Stimulated activated CD8-positive, alpha-beta memory T cell treated with anti-CD3 and anti-CD28 coated beads, Interleukin-7, amount 100 ng/mL, for 1 hour (primary cell): Measurements from ENCODE around the gene ETFA.
"Not testable (repeated sequence)": the region's sequence is repeated elsewhere in the genome, so short reads cannot be mapped to it uniquely, and the experiment has no call there.

Experiments used
- DNase-seq, 2 donors: peaks; one replicate each; pipeline ENCODE4 v3.0.0-alpha.2; 2020; ENCODE audit warnings: low read depth in 2 of 2

ETFA gene

DNA sequence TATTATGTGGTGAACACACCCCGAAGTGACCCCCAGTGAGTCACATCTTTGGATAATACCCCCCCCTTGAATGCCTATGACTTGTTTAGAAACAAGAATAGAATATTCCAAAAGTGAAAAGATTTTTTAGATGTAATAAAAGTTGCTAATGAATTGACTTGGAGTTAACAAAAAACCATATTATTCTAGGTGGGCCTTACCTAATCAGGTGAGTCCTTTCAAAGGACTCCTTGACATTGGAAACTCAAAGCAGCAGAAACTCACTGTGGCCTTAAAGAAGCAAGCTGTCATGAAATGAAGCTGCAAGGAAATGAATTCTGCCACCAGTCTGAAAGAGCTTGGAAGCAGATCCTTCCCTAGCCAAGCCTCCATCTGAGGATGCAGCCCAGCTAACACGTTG is 14.4 kb upstream of the ETFA start:
- no peak for DNase-seq

DNA sequence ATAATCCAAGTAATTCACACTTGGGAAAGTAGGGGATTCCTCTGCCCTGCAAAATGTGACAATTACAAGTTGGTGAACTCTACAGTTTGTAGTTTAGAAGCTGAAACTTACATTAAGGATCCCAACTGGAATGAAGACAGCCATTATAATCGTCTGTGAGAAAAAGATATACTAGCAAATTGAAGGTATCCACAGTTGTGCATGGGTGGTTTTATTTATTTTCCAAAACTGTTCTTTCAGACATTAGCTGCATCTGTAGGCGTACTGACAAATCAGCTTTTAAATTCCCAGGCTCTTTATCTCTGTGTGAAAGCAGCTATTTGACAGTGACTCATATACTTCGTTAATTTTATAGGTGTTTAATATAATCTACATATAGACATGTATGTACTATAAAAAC is 12.8 kb upstream of the ETFA start:
- no peak for DNase-seq

DNA sequence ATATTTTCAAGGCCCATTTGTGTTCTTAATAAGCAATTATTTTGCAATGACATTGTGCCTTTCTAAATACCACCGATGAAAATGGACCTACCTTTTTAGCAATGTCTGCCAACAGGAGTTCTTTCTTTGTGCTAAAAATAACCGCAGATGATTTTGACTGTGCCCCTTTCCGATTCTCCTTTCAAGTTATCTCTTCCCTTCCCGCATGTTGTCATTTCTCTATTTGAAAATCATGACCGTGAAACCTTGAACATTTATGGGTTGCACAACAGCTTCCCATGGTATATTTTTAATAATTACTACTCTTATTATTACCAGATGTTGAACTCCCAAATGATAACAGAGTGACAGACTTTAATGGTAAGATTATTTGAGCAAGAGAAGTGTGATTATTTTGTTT is 10.3 kb upstream of the ETFA start:
- DNase-seq: no peak

GRCh38 chr15:76321171-76321570 is 9.9 kb upstream of the ETFA start:
- DNase-seq: no peak

GRCh38 chr15:76320012-76320411 is 8.7 kb upstream of the ETFA start:
- no peak for DNase-seq

- no peak for DNase-seq
Measured at GRCh38 chr15:76313731-76314130, 2.5 kb upstream of the ETFA start.

DNA sequence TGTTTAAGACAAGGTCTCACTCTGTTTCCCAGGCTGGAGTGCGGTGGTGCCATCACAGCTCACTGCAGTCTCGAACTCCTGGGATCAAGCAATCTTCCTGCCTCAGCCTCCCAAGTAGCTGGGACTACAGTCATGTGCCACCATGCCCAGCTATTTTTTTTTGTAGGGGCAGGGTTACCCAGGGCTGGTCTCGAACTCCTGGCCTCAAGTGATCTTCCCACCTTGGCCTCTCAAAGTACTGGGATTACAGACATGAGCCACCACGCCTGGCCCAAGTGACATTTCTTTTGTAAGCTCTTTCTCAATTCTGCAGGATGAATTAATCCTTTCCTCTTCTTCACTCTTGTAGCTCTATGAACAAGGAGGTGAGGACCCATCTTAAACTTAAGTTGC is 1.9 kb upstream of the ETFA start:
- not testable (repeated sequence) for DNase-seq

GRCh38 chr15:76312540-76313174 is 1.4 kb upstream of the ETFA start:
- no peak for DNase-seq

DNA sequence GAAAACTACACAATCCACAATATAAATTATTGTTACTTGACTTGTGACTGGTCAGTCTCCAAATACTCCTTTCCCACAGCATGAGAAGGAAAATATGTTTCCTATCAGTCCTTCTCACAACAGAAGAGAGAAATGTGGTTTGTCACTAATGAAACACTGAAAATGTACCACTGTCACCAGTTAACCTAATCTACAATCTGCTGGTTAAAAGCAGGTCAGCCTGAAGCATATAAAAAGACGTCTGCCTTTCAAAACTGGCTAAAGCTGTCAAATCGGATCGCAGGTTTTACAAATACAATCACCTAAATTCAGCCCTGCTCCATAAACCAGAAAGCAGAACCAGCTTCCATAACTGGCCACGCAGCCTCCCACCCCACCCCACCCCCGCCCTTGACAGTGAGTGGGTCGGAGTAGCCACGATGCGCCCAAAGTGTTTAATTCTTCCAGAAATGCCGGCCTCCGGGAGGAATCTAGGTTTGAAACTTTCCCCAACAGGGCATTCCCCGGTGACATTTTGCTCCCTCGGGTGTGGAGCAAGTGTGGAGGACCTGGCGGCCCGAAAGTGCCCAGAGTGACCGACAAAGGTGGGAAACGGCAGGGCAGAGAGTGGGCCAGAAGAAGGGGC is 682 bp downstream of the ETFA start:
- no peak for DNase-seq

GRCh38 chr15:76309601-76310330 is 1.5 kb downstream of the ETFA start:
- no peak for DNase-seq

DNA sequence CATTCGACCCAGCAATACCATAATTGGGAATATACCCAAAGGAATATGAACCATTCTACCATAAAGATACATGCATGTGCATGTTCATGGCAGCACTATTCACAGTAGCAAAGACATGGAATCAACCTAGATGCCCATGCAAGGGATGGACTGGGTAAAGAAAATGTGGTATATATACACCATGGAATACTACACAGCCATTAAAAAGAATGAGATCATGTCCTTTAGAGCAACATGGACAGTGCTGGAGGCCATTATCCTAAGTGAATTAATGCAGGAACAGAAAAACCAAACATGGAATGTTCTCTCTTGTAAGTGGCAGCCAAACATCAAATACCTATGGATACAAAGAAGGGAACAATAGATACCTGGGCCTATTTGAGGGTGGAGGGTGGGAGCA is 7.4 kb downstream of the ETFA start:
- no peak for DNase-seq

DNA sequence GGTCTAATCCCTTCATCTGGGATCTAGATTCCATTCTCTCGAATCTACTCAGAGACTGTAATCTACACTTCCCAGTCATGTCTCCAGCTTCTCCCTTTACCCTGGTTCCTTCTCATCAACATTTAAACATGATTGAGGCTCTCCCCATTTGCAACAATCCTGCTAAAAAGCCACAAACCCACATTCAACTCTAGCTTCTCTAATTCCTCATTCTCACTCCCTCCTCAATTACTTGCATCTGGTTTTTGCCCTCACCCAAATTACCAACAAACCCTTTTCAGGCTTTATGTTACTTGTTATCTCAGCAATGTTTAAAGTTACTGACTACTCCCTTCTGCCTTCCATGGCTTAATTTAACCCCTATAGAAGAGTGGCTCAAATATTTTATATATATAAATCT is 11.5 kb downstream of the ETFA start:
- no peak for DNase-seq

DNA sequence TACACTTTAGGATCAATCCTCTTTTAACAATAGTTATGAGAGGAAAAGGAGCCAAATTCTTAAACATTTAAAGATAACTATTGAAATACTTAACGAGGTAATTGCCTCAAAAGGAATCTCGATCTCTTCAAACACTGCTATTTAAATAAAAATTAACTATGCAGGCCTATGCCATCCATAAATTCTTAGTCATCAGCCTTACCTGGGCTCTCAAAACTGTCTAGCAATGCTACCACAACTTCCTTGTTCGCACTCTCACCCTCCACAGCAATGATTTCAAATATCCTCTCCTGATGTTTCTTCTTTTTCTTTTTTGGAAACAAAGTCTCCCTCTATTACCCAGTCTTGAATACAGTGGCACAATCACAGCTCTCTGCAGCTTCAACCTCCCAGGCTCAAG is 12.3 kb downstream of the ETFA start:
- DNase-seq: no peak

DNA sequence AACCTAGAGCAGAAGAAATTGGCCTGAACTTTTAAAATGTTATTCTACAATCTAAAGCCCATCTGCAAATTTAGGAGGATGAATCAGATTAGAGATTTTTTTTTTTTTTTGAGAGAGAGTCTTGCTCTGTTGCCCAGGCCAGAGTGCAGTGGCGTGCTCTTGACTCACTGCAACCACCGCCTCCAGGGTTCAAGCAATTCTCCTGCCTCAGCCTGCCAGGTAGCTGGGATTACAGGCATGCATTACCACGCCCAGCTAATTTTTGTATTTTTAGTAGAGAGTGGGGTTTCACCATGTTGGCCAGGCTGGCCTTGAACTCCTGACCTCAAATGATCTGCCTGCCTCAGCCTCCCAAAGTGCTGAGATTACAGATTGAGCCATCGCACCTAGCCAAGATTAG is 13.3 kb downstream of the ETFA start:
- not testable (repeated sequence) for DNase-seq

DNA sequence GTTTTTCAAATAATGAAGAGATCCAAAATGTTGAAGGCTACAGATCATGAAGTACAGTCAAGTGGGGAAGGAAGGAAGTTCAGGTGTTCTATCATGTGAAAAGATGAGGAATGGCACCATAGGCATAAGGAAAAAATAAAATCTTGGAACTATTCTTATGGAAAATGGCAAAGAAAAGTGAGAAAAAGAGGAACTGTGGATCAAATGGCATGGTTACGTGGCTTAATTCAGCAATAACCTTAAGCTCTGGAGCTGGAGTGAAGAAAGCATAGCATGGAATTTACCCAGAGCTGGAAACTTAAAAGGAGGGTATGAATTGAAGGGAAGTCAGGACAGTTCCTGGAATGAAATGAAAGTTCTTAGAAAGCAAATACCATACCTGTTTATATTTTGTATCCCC is 14.4 kb downstream of the ETFA start:
- DNase-seq: no peak

DNA sequence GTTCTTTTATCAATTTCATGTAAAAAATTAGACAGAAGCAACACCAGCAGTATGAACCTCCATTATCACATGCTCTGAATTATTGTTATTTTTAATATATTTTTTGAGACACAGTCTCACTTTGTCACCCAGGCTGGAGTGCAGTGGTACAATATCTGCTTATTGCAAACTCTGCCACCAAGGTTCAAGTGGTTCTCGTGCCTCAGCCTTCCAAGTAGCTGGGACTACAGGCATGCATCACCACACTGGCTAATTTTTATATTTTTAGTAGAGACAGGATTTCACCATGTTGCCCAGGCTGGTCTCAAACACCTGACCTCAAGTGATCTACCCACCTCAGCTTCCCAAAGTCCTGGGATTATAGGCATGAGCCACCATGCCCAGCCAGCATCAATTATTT is 16.8 kb downstream of the ETFA start:
- not testable (repeated sequence) for DNase-seq

- no peak for DNase-seq
Measured at GRCh38 chr15:76293361-76293760, 17.9 kb downstream of the ETFA start.

- no peak for DNase-seq
Measured at GRCh38 chr15:76289582-76289981, 21.7 kb downstream of the ETFA start.

- no peak for DNase-seq
Measured at GRCh38 chr15:76286271-76286879, 24.9 kb downstream of the ETFA start.

GRCh38 chr15:76285241-76285825 is 25.9 kb downstream of the ETFA start:
- DNase-seq: no peak

- DNase-seq: no peak
Measured at GRCh38 chr15:76282465-76282864, 28.8 kb downstream of the ETFA start.

DNA sequence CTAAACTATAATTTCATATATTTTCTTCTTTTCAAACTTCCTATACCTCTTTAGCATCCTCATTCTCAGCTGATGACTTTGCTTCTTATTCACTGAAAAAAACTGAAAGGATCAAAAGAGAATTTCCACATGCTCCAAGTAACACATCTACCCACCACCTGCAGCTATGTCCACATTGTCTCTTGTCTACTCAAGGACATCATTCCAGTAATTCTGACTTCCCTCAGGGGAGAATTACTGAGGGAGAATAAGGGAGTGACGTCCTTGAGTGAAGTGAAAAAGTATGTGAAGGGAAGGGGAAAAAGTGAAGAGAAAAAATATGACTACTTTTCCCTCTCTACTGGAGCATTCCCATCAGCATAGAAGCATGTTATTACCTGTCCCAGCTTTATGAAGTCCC is 32.6 kb downstream of the ETFA start:
- DNase-seq: no peak

DNA sequence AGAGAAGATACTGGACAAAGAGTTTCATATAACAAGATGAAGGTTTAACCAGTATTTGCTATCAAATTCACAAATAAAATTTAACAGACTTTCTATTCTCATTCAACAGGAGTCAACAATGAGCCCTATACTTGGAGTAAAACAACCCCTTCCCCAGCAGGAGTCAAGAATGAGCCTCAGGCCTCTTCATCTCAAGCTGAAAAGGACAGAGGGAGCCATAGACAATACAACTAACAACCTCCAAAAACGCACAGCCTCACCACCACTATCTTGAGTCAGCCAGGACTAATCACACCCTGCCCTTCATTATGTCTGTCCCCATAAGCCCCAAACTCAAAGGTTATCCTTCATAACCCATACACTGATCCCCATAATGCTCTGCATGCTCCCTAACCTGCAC is 36.4 kb downstream of the ETFA start:
- no peak for DNase-seq
